Neuronal stem cell (in vitro differentiated cells): ENCODE results near the gene VWA1.

ENCODE experiments used
- DNase-seq: peaks from one replicate; pipeline ENCODE4 v3.0.0-alpha.2; 2013; ENCODE audit warnings: low spot score
- H2AFZ ChIP-seq: one replicate; pipeline ENCODE4 v1.6.1; 2013; ENCODE audit warnings: mild to moderate bottlenecking, low read length, inconsistent platforms
- H2AK5ac ChIP-seq: 2 replicates; pipeline ENCODE4 v1.6.1; 2013; ENCODE audit warnings: low read depth, mild to moderate bottlenecking, inconsistent platforms, low read length, moderate library complexity, mixed read lengths
- H2BK120ac ChIP-seq: 2 replicates; pipeline ENCODE4 v1.6.1; 2013; ENCODE audit warnings: low read depth, mild to moderate bottlenecking, inconsistent platforms, low read length, moderate library complexity, mixed read lengths
- H2BK12ac ChIP-seq: one replicate; pipeline ENCODE4 v1.6.1; 2013; ENCODE audit warnings: low read length, inconsistent platforms
- H2BK15ac ChIP-seq: 2 replicates; pipeline ENCODE4 v1.6.1; 2013; ENCODE audit warnings: mild to moderate bottlenecking, low read length, inconsistent platforms, mixed read lengths
- H2BK5ac ChIP-seq: one replicate; pipeline ENCODE4 v1.6.1; 2013; ENCODE audit warnings: inconsistent platforms, mild to moderate bottlenecking, low read length, moderate library complexity
- H3K14ac ChIP-seq: one replicate; pipeline ENCODE4 v1.6.1; 2013; ENCODE audit warnings: low read length, inconsistent platforms
- H3K18ac ChIP-seq: 2 replicates; pipeline ENCODE4 v1.6.1; 2013; ENCODE audit warnings: low read length, inconsistent platforms
- H3K23ac ChIP-seq: 2 replicates; pipeline ENCODE4 v1.6.1; 2013; ENCODE audit warnings: low read depth, mild to moderate bottlenecking, mixed read lengths, low read length, inconsistent platforms; ENCODE audit not compliant: poor library complexity
- H3K27ac ChIP-seq: replicated peaks from 3 replicates; pipeline ENCODE4 v1.5.1; 2013; ENCODE audit warnings: low read length, inconsistent platforms
- H3K27me3 ChIP-seq, 3 experiments: 2 replicates each; pipeline ENCODE4 v1.6.1; 2013; ENCODE audit warnings: low read length in 3 of 3, mild to moderate bottlenecking in 2 of 3, inconsistent platforms in 1 of 3, low read depth in 1 of 3, mixed read lengths in 1 of 3, moderate library complexity in 1 of 3; ENCODE audit not compliant: control insufficient read depth in 3 of 3, insufficient read depth in 3 of 3
- H3K36me3 ChIP-seq, 2 donors: replicated peaks in 1 of 2; 2 replicates each; pipeline ENCODE4 v1.6.1; 2013; ENCODE audit warnings: low read length in 2 of 2; ENCODE audit not compliant: control insufficient read depth in 2 of 2, insufficient read depth in 2 of 2
- H3K4ac ChIP-seq: 2 replicates; pipeline ENCODE4 v1.6.1; 2013; ENCODE audit warnings: inconsistent platforms, mild to moderate bottlenecking, low read length, moderate library complexity
- H3K4me1 ChIP-seq, 2 donors: 1 replicate in 1 of 2; 2 replicates in 1 of 2; pipeline ENCODE4 v1.6.1; 2013; ENCODE audit warnings: low read length in 2 of 2, low read depth in 1 of 2; ENCODE audit not compliant: control insufficient read depth in 2 of 2, insufficient read depth in 1 of 2
- H3K4me2 ChIP-seq: one replicate; pipeline ENCODE4 v1.6.1; 2013; ENCODE audit warnings: mild to moderate bottlenecking, low read length, inconsistent platforms; ENCODE audit not compliant: insufficient read depth, poor library complexity, severe bottlenecking
- H3K4me3 ChIP-seq, 2 donors: 2 replicates each; pipeline ENCODE4 v1.5.1; 2013; ENCODE audit warnings: low read length in 2 of 2, mild to moderate bottlenecking in 2 of 2, inconsistent platforms in 1 of 2, moderate library complexity in 1 of 2
- H3K79me1 ChIP-seq: one replicate; pipeline ENCODE4 v1.6.1; 2013; ENCODE audit warnings: low read depth, mild to moderate bottlenecking, inconsistent platforms, low read length, moderate library complexity
- H3K9ac ChIP-seq: one replicate; pipeline ENCODE4 v1.6.1; 2013; ENCODE audit warnings: mild to moderate bottlenecking, low read depth, low read length, inconsistent platforms; ENCODE audit not compliant: poor library complexity
- H3K9me3 ChIP-seq, 2 donors: replicated peaks in 1 of 2; 2 replicates each; pipeline versions ENCODE3 to v1.6.1; 2013; ENCODE audit warnings: low read length in 2 of 2, mild to moderate bottlenecking in 2 of 2, inconsistent platforms in 1 of 2, low read depth in 1 of 2, mixed read lengths in 1 of 2, moderate library complexity in 1 of 2; ENCODE audit not compliant: control insufficient read depth in 2 of 2, insufficient read depth in 1 of 2
- H4K8ac ChIP-seq: one replicate; pipeline ENCODE4 v1.6.1; 2013; ENCODE audit warnings: low read depth, mild to moderate bottlenecking, inconsistent platforms, low read length, moderate library complexity
- H4K91ac ChIP-seq: one replicate; pipeline ENCODE4 v1.6.1; 2013; ENCODE audit warnings: low read length, low read depth, mild to moderate bottlenecking, inconsistent platforms; ENCODE audit not compliant: poor library complexity
- WGBS, 2 donors: extraction: QIAGEN DNeasy Blood & Tissue Kit; methylation state at CpG; one replicate each; pipeline ENCODE4 v1.1.7; 2013; ENCODE audit warnings: missing lambda C conversion rate in 2 of 2, mixed read lengths in 1 of 2; ENCODE audit not compliant: insufficient read length in 2 of 2, insufficient replicate concordance in 1 of 2; ENCODE audit errors: extremely low coverage in 2 of 2; 5-methylcytosine and 5-hydroxymethylcytosine counted together

The VWA1 gene

DNA sequence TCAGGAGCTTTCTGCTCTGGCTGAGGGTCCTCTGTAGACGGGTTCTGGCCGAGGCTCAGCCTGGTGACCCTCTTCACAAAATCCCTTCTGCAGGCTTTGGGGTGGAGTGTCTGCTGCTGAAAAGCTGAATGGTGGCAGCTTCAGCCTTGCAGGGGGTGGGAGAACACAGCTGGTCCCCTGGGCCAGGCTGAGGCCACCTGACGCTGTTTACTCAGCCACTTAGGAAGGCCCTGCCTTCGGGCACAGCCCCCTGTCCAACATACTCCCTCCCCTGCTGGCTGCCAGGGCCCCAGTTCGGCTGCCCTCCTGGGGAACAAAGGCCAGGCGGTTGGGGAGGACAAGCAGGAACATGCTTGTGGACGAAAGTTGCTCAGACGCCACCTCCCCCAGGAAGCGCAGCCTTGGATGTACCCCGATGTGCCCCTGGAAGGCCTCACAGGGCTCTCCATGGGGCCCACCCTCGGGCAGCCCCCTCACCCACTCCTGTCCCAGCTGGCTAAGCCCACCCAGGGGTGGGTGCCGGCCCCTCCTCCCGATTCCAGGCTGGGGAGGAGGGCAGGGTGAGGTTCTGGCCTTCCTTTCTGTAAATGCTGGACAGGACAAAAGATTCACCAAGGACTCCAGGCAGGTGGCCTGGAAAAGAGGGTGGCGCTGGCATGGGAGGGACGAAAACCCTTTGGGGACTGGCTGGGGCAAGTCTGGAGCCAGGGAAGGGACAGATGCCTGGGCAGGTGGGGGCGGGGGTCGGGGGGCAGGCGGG lies 14.2 kb upstream of the VWA1 start, which contains the start of gene ANKRD65:
TSS of gene ANKRD65 (minus strand) at position 130 of the 760 bp plus-strand sequence. CDS start 271 bp downstream, outside the sequence.
- H3K9ac ChIP-seq: peak within 1 kb of the TSS; percentile 86
- H3K4me1 ChIP-seq: peaks cover 19 to 48% of the 10 kb centered on the region in 2 donors
- H3K23ac ChIP-seq: peak within 1 kb of the TSS; percentile 4
- H3K27ac ChIP-seq: no peak within 1 kb of the TSS
- H2BK120ac ChIP-seq: peak within 1 kb of the TSS; percentile 38
- no peaks in the 10 kb centered on the region for H3K36me3 ChIP-seq
- peak within 1 kb of the TSS; percentile 95 for H2AK5ac ChIP-seq
- peak within 1 kb of the TSS; percentile 73 for H2AFZ ChIP-seq
- H2BK12ac ChIP-seq: peak within 1 kb of the TSS; percentile 73
- peak within 1 kb of the TSS in 1 of 2 donors; percentile 16 for H3K4me3 ChIP-seq
- H3K4ac ChIP-seq: peak within 1 kb of the TSS; percentile 85
- peaks cover 0 to 3% (median 0%) of the 10 kb centered on the region in 3 experiments for H3K27me3 ChIP-seq
- no peaks in the 10 kb centered on the region for H3K9me3 ChIP-seq
- H4K91ac ChIP-seq: peak within 1 kb of the TSS; percentile 90
- peak within 1 kb of the TSS; percentile 6 for H4K8ac ChIP-seq
- peak within 1 kb of the TSS; percentile 90 for H2BK15ac ChIP-seq
- H2BK5ac ChIP-seq: peak within 1 kb of the TSS; percentile 54
- H3K79me1 ChIP-seq: peaks cover 3% of the 10 kb centered on the region
- H3K14ac ChIP-seq: peak within 1 kb of the TSS; percentile 14
- H3K18ac ChIP-seq: peak within 1 kb of the TSS; percentile 93
- peak within 1 kb of the TSS; percentile 45 for H3K4me2 ChIP-seq
- no peak for DNase-seq
- no CpG with 5 or more reads among the region's 18 CpGs for WGBS, 2 donors

DNA sequence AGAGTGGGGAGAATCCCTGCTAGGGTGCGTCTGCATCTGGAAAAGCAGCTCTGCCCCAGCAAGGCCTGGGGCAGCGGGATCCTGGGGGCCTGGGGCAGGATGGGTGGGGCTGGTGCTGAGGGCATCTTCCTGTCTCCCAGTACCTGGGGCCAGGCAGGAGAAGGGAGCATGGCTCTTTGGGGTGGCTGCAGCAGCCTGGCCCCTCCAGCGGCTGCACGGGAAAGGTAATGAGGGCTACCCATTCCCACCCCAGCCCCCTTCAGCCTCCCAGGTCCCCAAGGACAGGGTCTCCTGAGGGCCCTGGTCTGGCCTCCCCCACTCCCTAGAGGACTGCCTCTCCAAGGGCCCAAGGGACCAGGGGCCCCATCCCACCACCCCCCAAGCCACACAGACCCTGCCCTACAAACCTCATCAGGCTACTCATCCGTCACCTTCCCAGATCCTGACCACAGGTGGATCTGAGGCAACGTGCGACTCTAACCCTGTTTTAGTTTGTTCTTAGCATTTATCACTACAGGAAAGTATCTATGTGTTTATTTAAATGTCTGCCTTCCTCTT lies 13.5 kb upstream of the VWA1 start:
- H3K14ac ChIP-seq: no peak overlapping the region
- H3K4me2 ChIP-seq: no peak overlapping the region
- H3K18ac ChIP-seq: peak overlapping the region; percentile 38
- no peak overlapping the region for H3K9ac ChIP-seq
- peaks cover 0 to 3% (median 0%) of the 10 kb centered on the region in 3 experiments for H3K27me3 ChIP-seq
- no peak overlapping the region for H3K23ac ChIP-seq
- H2BK15ac ChIP-seq: peak overlapping the region; percentile 15
- H3K79me1 ChIP-seq: peaks cover 3% of the 10 kb centered on the region
- H3K27ac ChIP-seq: no peak overlapping the region
- no peaks in the 10 kb centered on the region for H3K9me3 ChIP-seq
- H3K4ac ChIP-seq: peak overlapping the region; percentile 66
- DNase-seq: no peak
- no peak overlapping the region for H2AFZ ChIP-seq
- H2AK5ac ChIP-seq: peak overlapping the region; percentile 95
- peaks cover 23 to 53% of the 10 kb centered on the region in 2 donors for H3K4me1 ChIP-seq
- no peak overlapping the region for H3K4me3 ChIP-seq
- H2BK120ac ChIP-seq: no peak overlapping the region
- no peak overlapping the region for H4K91ac ChIP-seq
- no peaks in the 10 kb centered on the region for H3K36me3 ChIP-seq
- H2BK12ac ChIP-seq: peak overlapping the region; percentile 73
- no CpG with 5 or more reads among the region's 7 CpGs for WGBS, 2 donors
- H4K8ac ChIP-seq: no peak overlapping the region
- H2BK5ac ChIP-seq: no peak overlapping the region

DNA sequence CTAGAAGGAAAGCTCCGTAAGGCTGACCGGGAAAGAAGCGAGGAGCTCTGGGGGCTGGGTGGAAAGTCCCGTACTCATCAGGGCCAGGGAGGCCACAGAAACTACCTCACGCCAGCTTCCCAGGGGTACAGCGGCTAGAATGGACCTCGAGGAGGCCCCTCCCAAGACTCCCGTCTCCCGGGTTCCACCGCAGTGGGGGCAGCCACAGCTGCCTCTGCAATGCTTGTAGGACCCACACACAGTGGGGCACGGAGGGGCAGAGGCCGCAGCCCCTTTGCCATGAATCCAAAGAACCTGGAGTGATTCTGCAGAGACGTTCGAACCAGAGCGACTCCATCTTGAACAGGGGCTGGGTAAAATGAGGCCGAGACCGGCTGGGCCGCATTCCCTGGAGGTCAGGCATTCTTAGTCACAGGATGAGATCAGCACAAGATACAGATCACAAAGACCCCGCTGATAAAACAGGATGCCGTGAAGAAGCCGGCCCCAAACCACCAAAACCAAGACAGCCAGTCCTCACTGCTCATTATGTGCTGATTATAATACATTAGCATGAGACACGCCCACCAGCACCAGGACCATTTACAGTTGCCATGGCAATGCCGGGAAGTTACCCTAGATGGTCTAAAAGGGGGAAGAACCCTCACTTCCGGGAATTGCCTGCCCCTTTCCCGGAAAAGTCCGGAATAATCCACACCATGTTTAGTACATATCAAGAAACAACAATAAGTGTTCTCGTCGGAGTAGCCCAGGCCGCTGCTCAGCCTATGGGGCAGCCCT lies 12.8 kb upstream of the VWA1 start:
- WGBS, 2 donors: no CpG with 5 or more reads among the region's 29 CpGs
- peaks cover 3% of the 10 kb centered on the region for H3K79me1 ChIP-seq
- H3K27ac ChIP-seq: no peak overlapping the region
- H2AK5ac ChIP-seq: peak overlapping the region; percentile 95
- H3K14ac ChIP-seq: no peak overlapping the region
- H4K91ac ChIP-seq: no peak overlapping the region
- no peak overlapping the region for H2BK12ac ChIP-seq
- peaks cover 23 to 51% of the 10 kb centered on the region in 2 donors for H3K4me1 ChIP-seq
- peak overlapping the region; percentile 15 for H2BK15ac ChIP-seq
- H2BK120ac ChIP-seq: no peak overlapping the region
- no peaks in the 10 kb centered on the region for H3K9me3 ChIP-seq
- no peak overlapping the region for H3K18ac ChIP-seq
- H4K8ac ChIP-seq: no peak overlapping the region
- H3K4me2 ChIP-seq: no peak overlapping the region
- no peak overlapping the region for H3K23ac ChIP-seq
- peaks cover 0 to 3% (median 0%) of the 10 kb centered on the region in 3 experiments for H3K27me3 ChIP-seq
- no peak overlapping the region for H2AFZ ChIP-seq
- no peak overlapping the region for H3K4ac ChIP-seq
- H3K36me3 ChIP-seq: no peaks in the 10 kb centered on the region
- no peak overlapping the region for H3K4me3 ChIP-seq
- no peak for DNase-seq
- H3K9ac ChIP-seq: no peak overlapping the region
- H2BK5ac ChIP-seq: no peak overlapping the region
